NK-92 (cell line): Measurements from ENCODE around the gene SARDH.

Experiments used
- DNase-seq: peaks from one replicate; lab custom pipeline; 2025; ENCODE audit not compliant: unreplicated experiment; lab: John Stamatoyannopoulos, UW

Gene SARDH

DNA sequence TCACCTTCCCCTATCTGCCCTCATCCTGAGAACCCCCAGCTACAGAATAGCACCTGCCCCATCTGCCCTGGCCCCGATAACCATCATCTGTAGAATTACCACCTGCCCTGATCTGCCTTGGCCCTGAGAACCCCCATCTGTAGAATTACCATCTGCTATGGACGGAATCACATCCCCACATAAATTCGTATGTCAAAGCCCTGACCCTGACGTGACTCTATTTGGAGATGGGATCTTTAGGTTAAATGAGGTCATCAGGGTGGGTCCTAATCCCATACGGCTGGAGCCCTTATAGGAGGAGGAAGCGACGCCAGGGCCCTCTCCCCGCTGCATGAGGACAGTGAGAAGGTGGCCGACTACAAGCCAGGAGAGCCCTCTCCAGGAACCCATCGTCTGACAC, 32.6 kb downstream of the SARDH start:
- DNase-seq: no peak

DNA sequence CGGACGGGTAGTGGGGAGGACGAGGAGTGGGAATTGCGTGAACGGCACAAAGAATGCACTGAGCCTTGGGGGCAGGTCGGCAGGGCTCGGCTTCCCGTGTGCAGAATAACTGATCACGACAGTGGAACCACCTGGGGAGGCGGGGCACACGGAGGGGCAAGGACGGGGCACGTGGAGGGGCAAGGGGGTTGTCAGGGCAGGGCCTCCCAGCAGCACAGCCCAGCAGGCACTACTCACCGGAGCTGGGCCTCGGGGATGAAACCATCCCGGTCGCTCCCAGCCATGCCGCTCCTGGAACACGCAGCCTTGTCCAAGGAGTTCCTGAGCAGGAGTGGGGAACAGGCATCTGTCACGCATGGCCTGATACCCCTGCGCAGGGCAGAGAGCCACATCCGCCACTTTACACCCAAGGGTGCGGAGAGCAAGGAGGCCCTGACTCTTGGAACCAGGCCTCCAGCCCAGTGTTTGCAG, 33.4 kb downstream of the SARDH start:
- no peak for DNase-seq

DNA sequence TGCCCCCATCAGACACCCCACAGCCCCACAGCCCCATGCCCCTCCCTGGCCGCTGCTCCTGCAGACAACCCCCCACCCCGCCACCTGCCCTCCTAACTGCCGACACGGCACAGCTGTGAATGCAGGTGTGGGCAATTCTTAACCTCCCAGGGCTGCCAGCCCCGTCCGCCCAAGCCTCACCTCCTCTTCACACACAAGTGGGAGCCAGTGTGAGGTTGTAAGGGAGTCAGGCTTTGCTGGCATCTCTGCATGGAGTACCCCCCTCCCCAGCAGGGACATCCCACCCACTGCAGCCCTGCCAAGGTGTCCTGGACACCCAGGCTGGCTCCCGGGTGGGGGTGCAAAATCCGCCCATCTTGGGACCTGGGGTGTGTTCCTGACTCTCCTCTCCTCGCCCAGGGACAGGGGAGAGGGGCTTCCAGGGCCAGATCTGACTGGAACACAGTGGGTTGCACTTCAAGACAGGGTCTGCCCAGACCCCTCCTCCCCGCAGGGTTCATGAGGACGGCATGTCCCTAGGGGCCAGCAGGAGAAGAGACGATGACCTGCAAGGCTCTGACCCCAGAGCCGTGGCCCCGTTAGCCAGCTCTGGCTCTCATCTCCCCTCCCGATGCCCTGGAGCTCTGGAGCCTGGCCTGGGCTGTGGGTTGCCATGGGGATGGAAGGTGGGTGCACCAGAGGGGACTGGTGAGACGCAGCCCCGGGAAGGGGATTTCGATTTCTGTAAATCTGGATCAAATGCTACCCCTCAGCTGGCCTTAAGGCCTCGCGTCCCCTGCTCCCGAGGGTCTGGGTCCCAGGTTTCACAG, 34.4 kb downstream of the SARDH start:
- no peak for DNase-seq

DNA sequence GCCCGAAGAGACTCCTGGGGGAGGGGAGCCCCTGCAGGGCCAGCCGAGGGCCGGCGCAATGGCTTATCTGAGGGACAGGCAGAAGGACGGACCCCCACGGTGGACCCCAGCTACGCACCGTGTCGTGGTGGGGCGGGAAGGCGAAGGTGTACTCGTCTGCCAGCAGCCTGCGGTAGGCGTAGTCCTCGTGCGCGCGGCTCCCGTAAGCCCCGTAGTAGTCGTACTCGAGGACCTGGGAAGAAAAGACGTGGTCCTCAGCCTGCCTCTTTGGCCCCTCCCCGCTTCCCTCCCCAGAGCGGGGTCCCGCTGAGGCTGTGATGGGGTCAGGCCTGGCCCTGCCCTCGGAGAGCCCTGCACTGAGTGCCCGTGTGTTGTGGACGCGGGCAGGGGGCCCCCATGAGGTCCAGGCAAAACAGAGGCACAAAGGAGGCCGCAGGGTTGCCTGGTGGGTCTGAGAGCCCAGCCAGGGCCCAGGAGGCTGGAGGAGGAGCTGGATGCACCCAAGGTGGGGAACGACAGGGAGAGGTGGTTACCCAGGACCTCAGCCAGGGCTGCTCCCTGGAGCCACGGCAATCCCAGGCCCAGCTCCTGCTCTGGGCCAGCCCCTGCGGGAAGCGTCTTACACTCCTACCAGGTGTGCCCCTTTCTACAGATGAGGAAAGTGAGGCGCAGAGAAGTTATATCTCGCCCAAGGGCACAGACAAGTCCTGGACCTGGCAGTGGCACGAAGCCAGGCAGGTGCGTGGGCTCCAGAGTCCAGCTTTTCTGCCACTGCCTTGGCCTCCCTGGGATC, 35.2 kb downstream of the SARDH start:
- no peak for DNase-seq

DNA sequence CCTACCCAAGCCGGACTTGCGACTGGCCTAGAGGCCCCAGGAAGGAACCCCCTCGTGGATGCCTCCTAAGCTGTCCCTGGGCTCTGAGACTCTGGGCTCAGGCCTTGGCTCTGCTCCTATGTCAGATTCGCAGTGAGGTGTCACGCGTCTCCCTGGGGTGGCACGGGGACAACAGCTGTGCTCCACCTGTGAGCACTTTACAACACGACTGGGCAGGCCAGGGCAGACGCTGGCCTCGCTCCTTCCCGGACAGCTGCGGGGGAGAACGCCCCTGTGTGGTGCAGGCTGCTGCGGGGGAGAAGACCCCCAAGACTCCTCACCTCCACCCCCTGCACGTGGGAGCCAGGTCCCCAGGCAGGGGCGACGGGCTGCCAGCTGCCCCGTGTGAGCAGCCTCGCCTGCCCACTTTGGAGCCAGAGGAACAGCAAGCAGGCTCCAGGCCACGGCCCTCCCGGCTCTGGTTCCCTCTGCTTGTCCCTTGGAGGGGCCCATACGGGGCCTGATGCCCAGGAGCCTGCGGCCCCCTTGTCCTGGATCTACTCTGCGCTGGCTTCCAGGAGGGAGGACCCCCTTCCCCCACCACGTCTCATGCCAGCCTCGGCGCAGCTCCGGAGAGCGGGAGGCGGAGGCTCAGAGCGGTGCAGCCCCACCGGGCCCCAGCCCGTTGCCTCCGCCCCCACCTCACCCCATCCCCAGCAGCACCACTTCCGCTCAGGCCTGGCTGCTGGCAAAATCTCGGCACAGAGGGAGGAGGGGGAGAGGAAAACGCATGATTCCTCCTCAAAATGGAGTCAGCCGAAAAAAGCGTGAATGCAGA, 36.0 kb downstream of the SARDH start:
- DNase-seq: no peak

DNA sequence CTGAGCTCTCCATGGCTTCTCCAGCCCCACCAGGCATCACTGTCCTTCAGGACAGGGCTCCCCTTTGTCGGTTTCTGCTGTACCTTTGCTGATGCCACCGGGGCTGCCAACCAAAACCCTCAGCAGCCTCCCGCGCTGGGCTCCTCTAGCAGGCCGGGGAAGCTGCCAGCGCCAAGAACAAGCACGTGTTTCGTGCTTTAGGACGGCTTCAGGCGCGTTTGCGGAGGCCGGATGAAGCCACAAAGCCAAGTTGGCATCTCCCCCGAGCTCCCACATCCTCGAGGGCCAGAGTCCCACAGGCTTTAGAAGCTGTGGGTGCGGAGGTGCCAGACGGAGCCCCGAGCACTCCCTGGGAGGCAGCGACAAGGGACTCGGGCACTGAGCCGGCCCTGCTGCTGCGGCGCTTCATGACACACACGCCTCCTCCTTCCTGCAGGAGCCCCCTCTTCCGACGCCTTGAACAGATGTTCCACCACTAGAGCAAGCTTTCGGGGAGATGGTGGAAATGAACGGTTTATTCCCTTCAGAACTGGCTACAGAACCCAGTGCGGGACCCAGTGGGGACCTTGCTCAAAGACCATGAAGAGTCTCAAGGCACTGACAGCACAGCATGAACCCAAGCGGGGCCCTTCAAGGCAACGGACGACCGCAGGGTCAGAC, 36.7 kb downstream of the SARDH start:
- no peak for DNase-seq

DNA sequence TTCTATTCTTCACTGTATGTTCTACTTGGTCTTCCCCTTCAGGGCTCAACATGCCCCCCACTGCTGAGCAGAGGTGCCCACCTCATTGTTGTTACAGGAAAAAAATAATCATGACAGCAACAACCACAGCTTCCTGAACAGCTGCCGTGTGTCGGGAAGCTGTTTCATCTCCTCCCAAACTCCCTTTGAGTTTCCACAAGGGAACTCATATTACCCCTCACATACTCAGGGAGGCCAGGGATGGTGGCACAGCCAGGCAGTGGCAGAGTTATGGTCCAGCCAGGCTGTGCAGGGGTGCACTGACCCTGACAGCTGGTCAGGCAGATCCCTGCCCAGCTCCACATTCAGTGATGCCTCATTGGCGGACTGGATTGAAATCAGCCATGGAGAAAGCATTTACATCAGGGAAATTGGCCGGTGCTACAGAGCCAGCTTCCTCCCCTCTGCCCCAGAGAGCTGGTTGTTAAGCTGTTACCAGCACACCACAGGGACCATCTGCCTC, 37.3 kb downstream of the SARDH start:
- no peak for DNase-seq

DNA sequence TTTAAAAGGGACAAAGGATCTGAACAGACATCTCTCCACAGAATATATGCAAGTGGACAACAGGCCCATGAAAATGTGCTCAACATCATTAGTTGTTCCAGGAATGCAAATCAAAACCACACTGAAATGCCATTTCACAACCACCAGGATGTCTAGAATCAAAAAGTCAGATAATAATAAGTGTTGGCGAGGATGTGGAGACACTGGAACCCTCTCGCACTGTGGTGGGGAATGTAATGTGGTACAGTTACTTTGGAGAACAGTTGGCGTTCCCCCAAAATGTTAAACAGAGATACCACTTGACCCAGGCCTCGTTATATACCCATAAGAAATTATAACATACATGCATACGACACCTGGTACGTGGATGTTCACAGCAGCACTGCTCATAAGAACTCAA, 38.6 kb downstream of the SARDH start:
- no peak for DNase-seq

DNA sequence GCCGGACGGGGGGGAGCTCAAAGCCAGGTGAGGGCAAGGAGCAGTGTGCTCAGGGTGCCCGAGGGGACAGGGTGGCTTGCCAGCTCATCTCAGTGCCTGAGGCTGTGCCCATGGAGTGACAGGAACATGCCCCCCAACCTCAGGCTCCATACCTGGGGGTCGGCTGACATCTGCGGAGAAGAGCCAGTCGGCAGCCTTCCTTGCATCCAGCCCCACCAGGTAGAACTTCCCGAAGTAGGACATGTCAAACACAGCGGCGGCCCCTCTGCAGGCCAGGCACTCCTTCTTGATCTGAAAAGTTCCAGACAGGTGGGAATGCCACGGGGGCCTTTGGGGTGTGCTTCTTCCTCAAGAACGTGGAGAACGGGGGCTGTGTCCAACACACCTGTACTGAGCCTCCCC, 42.1 kb downstream of the SARDH start:
- no peak for DNase-seq

DNA sequence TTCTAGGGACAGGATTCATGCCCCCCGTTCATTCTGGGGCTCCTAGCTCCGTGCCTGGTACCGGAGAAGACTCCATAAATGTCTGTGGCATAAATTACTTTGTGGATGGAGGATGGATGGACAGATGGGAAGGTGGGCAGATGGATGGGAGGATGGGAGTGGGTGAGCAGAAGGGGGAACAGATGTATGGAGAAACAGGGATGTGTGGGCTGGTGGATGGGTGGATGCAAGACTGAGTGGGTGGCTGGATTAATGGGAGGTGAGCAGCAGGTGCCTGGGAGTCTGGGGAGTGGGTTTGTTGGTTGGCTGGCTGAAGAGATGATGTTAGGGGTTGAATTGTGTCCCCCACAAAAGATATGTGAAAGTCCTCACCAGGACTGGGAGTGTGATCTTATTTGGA, 43.5 kb downstream of the SARDH start:
- DNase-seq: no peak

DNA sequence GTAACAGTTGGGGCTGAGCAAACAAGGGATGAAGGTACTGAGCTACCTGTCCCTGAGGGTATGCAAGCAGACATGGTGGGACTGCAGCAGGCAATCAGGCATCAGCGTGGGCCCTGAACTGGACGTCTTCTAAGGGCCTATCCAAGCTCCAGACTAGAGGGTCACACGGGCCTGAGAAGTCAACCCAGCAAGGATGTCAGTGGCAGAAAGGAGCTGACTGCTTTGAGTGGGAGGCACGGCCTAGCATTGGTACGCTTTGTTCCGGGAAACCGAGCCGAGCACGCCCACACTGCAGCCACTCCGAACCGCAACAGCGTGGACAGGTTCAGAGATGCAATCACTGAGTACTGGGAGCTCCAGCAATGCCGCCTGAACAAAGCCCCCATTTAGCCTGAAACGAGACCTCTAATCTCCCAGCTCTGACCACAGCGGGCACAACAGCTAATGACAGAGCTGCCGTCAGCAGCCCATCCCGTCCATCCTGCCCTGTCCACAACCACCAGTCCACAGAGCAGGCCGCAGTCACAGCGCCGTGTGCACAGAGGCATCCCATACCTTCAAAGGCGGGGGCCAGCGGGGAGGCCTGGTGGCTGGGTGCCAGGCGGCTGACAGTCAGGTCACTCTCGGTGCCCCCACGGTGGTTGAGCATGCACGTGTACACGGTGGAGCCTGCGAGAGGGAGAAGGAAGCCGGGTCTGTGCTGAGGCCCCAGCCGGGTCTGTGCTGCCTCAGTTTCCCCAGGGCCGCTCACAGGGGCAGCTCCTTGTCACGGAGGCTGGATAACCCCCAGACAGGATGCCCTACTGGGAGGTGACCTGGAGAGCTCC, 44.2 kb downstream of the SARDH start:
- DNase-seq: no peak

DNA sequence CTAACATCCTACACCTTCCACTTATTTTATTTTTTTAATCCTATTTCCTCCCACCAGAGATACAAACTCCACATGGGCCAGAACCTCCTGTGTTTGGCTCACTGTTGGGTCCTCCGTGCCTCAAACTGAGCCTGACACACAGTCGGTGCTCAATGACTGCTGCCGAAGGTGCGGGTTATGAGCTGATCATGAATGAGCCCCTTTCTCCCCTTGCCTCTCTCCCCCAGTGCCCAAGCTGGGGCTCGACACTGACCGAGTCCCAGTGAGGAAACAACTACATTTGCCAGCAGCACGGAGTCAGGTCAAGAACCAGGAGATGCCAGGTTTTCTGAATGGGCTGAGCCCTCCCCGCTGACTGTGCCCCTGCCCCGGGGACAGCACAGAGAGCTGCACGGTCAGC, 45.0 kb downstream of the SARDH start:
- no peak for DNase-seq

DNA sequence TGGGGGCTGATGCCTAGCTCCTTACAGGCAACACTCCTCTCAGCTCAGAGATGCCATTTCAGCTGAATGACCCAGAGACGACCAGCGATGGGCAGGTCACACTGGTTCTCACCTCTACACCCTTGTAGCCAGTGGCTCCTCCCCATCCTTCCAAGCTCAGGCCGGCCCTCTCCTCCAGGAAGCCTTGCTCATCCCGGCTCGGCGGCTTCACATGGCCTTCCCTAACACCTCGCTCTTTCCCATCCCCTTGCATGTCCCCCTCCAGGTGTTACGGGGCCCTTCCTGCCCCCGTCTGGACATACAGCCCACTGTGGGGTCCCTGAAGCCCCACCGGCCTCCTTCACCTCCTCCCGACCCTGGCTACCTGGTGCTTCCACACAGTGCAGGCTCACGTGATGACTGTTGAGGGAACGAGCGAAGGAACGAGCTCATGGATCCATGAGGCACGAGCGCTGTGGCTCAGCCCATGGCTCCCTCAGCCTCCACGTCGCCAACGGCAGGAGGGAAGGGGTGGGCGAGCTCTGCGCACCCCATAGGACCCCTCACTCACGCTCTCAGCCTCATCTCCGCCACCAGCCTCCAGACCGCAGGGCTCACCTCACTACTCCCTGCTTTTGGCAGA, 45.7 kb downstream of the SARDH start:
- DNase-seq: no peak

DNA sequence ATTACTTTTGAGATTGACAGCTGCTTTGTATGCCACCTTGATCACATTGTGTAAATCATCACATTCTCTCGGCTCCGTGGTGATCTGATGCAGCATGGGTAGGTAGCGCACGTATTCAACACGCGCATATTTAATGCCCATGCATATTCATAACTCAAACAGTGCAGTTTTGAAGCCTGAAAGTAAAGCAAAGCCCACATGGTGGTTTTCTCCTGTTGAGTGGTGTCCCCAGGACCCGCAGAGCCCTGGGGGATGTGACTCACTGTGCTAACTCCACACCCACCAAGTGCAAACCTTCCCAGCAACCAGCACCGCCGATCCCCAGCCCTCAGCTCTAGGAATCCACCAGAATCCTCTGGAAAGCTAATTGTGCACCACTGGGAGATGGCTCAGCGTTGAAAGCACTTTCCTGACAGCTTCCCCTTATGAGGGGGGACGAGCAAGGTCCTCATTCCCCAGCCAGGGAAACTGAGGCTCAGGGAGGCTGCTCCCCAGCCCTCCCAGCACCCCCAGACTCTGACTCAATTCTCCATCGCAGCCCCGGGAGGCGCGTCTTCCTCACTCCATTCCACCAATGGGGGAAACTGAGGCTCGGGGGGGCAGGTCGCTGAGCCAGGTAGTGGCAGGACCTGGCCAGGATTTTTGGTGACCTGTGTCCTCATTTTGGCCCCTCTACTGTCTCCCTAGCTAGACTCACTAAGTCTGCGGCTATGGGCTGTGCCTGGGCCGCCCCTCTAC, 46.4 kb downstream of the SARDH start:
- no peak for DNase-seq

DNA sequence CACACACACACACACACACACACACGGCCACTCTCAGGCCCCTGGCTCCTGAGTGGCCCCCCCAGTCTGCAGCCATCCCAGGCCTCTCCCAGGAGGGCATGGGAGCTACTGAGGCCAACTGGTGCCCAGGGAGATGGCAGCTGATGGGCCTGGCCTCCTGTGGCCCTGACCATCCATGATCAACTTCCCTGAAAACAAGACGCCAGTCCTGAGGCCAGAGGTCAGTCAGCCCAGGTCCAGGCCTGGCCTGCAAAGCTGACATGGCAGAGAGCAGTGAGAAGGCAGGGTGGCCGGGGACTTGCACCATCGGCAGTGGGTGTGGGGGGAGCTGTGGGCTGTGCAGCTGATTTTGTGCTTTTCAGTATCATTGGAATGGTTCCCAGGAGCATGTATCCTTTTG, 47.0 kb downstream of the SARDH start:
- no peak for DNase-seq

DNA sequence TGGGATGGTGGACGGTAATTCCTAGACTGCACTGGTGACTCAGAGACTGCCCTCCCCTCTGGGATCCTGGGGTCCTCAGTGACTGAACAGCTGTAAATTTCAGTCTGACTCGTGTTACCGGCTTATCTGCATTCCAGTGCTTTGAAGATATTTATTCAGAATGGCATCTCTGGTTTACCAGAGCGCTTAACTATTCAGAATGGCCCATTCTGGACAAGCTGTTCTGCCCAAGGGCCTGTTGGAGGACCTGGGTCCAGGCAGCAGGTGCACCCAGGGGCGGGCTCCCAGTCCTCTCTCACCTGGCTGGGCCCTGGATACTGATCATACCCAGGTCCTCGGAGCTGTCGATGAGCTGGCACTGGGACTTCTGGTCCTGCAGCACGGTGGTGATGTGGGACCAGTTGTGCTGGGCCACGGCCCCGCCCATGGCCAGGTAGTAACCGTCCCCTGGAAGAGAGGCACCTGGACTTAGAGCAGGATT, 48.0 kb downstream of the SARDH start:
- DNase-seq: no peak

DNA sequence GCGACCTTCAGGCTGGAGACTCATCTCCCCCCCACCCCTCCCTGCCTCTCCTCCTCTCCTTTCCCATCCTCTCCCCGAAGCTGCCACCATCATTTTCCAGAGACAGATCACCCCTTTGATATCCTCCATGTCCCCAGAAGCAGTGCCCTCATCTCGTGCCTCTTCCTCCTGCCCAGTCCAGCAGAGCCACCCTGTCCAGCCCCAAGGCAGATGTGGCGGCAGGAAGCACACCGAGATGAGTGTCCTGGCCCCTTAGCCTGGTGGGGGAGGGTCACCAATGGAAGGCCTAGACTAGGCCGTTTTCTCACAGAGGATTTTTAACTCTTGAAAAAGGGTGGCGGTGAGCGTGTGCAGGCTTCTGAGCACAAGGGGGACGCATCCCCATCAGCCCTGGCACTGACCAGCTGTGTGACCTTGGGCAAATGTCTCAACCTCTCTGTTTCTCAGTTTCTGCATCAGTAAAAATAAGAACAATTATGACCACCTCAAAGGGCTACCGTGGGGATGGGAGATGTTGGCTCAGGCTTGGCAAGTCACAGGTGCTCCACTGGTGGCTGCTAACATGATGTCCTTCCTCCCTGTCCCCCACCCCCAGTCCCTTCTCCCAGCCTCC, 48.9 kb downstream of the SARDH start:
- no peak for DNase-seq
